T-cell (primary cell): Measurements from ENCODE around the gene ADAM22. TPM values are rescaled to one million over a fixed set of nuclear protein-coding genes. Genes with fewer than 3 reads are reported as not detected.
"Not testable (repeated sequence)": the region's sequence is repeated elsewhere in the genome, so short reads cannot be mapped to it uniquely, and the experiment has no call there.

Source experiments
- ATAC-seq, 4 experiments: fragments of 200-7000 bp in 3 of 4; fragments of 150-1000 bp in 1 of 4; cut with Tn5 transposase; replicated peaks in 1 of 4; 1 replicate in 3 of 4; 2 replicates in 1 of 4; pipeline ENCODE4 v1.10.0; 2021; ENCODE audit warnings: moderate library complexity in 3 of 4, mild to moderate bottlenecking in 2 of 4, moderate number of reproducible peaks in 1 of 4
- CTCF ChIA-PET, 2 donors: fragments of 300-600 bp; sonication (Branson Sonifier 250); formaldehyde crosslinking; loops; one replicate each; lab custom pipeline; 2022; ENCODE audit warnings: antibody characterized with exemption in 2 of 2; lab: Charles Lee
- POLR2A ChIA-PET, 2 donors: fragments of 300-600 bp; sonication (Branson Sonifier 250); formaldehyde crosslinking; loops; one replicate each; lab custom pipeline; 2022; ENCODE audit warnings: antibody characterized with exemption in 2 of 2; lab: Charles Lee
- DNase-seq, 35 experiments: peaks; one replicate each; pipeline versions ENCODE4 v3.0.0 to v3.0.0-alpha.2; 2013 to 2023
- H3K27ac ChIP-seq: one replicate; pipeline ENCODE4 v1.5.1; 2013; ENCODE audit warnings: low read length
- H3K27me3 ChIP-seq, 2 experiments: replicated peaks in 1 of 2; 1 replicate in 1 of 2; 2 replicates in 1 of 2; pipeline versions ENCODE4 v1.6.1 to v1.7.0; 2013; ENCODE audit warnings: low read length in 1 of 2, mixed read lengths in 1 of 2; ENCODE audit not compliant: control insufficient read depth in 2 of 2, insufficient read depth in 2 of 2; ENCODE audit errors: extremely low read depth in 1 of 2
- H3K36me3 ChIP-seq, 2 donors: 1 replicate in 1 of 2; 2 replicates in 1 of 2; pipeline versions ENCODE4 v1.6.1 to v1.7.0; 2013; ENCODE audit warnings: low read length in 1 of 2; ENCODE audit not compliant: control insufficient read depth in 2 of 2, insufficient read depth in 1 of 2; ENCODE audit errors: extremely low read depth in 1 of 2
- H3K4me1 ChIP-seq, 2 experiments: 1 replicate in 1 of 2; 2 replicates in 1 of 2; pipeline versions ENCODE4 v1.6.1 to v1.7.0; 2013; ENCODE audit warnings: low read length in 2 of 2, mixed read lengths in 1 of 2; ENCODE audit not compliant: insufficient read depth in 2 of 2, control insufficient read depth in 1 of 2; ENCODE audit errors: extremely low read depth in 1 of 2
- H3K4me3 ChIP-seq, 2 donors: 1 replicate in 1 of 2; 2 replicates in 1 of 2; pipeline versions ENCODE4 v1.5.1 to v1.7.0; 2013; ENCODE audit warnings: mild to moderate bottlenecking in 2 of 2, low read length in 1 of 2, moderate library complexity in 1 of 2; ENCODE audit not compliant: control insufficient read depth in 1 of 2; ENCODE audit errors: extremely low read depth in 1 of 2
- H3K9me3 ChIP-seq: 2 replicates; pipeline ENCODE4 v1.7.0; 2013
- H3K27ac Mint-ChIP-seq, 2 donors: one replicate each; pipeline ENCODE4 v1.8.0; 2020 to 2021; ENCODE audit warnings: mild to moderate bottlenecking in 2 of 2, mixed read lengths in 2 of 2
- H3K27me3 Mint-ChIP-seq, 2 donors: one replicate each; pipeline ENCODE4 v1.8.0; 2021 to 2022; ENCODE audit warnings: mixed read lengths in 2 of 2
- H3K36me3 Mint-ChIP-seq: one replicate; pipeline ENCODE4 v1.8.0; 2021; ENCODE audit warnings: mixed read lengths
- H3K4me1 Mint-ChIP-seq, 3 donors: one replicate each; pipeline ENCODE4 v1.8.0; 2020 to 2022; ENCODE audit warnings: mixed read lengths in 3 of 3, mild to moderate bottlenecking in 1 of 3
- H3K4me3 Mint-ChIP-seq, 3 donors: one replicate each; pipeline ENCODE4 v1.8.0; 2020 to 2022; ENCODE audit warnings: mild to moderate bottlenecking in 3 of 3, mixed read lengths in 3 of 3, moderate library complexity in 3 of 3
- H3K9me3 Mint-ChIP-seq, 3 donors: one replicate each; pipeline ENCODE4 v1.8.0; 2020 to 2022; ENCODE audit warnings: mixed read lengths in 3 of 3
- WGBS: methylation state at CpG from one replicate; pipeline ENCODE4 v1.1.5; 2013; ENCODE audit warnings: missing lambda C conversion rate; ENCODE audit not compliant: insufficient coverage; 5-methylcytosine and 5-hydroxymethylcytosine counted together
- total RNA-seq, 35 experiments: library from RNA in 6 of 35; stranded (reverse) in 6 of 35; fragments of 120-200 nt in 1 of 35; gene quantifications; one replicate each; pipeline versions ENCODE4 v1.2.1 to v1.2.4 and lab custom pipeline; 2013 to 2026

ADAM22 gene
- total RNA-seq, 5 donors from 2014 or later (not counting 1 experiment from before 2014, with no cell fraction given) = 2.9 to 5.6 (median 4.3) TPM

DNA sequence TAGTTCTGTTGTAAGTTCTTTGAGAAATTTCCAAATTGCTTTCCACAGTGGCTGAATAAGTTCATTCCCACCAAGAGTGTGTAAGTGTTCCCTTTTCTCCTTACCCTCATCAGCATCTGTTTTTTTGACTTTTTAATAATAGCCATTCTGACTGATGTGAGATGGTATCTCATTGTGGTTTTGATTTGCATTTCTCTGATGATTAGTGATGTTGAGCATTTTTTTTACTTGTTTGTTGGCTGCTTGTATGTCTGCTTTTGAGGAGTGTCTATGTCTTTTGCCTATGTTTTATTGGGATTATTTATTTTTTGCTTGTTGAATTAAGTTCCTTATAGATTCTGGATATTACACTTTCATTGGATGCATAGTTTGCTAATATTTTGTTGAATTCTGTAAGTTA lies 11.9 kb downstream of the ADAM22 start:
- H3K9me3 Mint-ChIP-seq, H3K27ac ChIP-seq, H3K4me1 Mint-ChIP-seq, POLR2A ChIA-PET, H3K36me3 ChIP-seq, H3K9me3 ChIP-seq, H3K36me3 Mint-ChIP-seq, DNase-seq, CTCF ChIA-PET, H3K4me3 ChIP-seq, ATAC-seq, H3K4me3 Mint-ChIP-seq, H3K27ac Mint-ChIP-seq, H3K4me1 ChIP-seq, H3K27me3 ChIP-seq, H3K27me3 Mint-ChIP-seq: not testable (repeated sequence)

DNA sequence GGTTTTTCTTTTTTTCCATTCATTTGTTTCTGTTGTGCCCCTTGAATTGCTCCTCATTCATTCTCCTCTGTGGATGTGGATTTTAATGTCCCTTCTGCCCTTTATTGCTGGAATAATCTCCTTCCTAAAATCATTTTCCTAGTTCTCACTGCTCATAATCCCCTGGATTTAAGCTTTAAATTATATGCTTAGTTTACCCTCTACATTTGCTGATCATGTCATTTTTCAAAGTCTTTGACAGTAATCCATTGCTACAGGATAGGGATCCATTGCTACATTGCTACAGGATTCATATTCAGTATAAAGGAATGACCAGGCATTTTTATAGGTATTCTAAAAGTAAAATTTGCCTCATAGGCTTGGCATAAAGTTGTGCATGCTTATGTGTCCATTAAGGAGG lies 14.3 kb downstream of the ADAM22 start:
- Histone ChIP-seq H3K4me3 (no peak overlapping the region), H3K4me1 (no peaks in the 10 kb centered on the region), H3K27ac (no peak overlapping the region), H3K36me3 (no peaks in the 10 kb centered on the region), H3K9me3 (no peaks in the 10 kb centered on the region), H3K27me3 (no peaks in the 10 kb centered on the region)
- ATAC-seq (no peak), DNase-seq (no peak)
- CTCF ChIA-PET = no interaction called here
- no peaks in the 10 kb centered on the region for H3K9me3 Mint-ChIP-seq
- POLR2A ChIA-PET = no interaction called here
- peaks cover 0 to 3% (median 0%) of the 10 kb centered on the region in 3 donors for H3K4me1 Mint-ChIP-seq
- H3K36me3 Mint-ChIP-seq = no peaks in the 10 kb centered on the region
- H3K4me3 Mint-ChIP-seq = no peak overlapping the region
- no peak overlapping the region for H3K27ac Mint-ChIP-seq
- H3K27me3 Mint-ChIP-seq = no peaks in the 10 kb centered on the region

DNA sequence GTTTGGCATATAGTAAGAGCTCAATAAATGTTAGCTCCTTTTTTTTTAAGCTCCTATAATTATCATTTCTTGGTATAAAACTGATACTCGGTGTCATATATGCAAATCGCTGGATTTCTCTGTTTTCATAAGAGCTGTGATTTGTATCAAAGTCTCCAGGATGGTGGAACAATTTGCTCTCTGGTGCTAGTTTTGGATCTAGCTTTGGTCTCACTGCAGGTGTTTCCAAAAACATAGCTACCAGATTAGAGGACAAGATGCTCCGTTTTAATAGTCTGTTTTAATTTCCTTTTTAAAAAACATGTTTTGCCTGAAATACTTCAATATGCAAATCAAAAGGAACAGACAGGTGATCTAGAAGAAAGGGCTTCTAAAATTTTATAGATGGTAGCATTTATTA lies 25.3 kb downstream of the ADAM22 start:
- Mint-ChIP-seq H3K27ac (no peak overlapping the region), H3K36me3 (no peaks in the 10 kb centered on the region), H3K4me1 (no peaks in the 10 kb centered on the region), H3K27me3 (peaks cover 0 to 4% of the 10 kb centered on the region in 2 donors), H3K9me3 (no peaks in the 10 kb centered on the region), H3K4me3 (no peak overlapping the region)
- Histone ChIP-seq H3K9me3 (no peaks in the 10 kb centered on the region), H3K4me1 (no peaks in the 10 kb centered on the region), H3K36me3 (no peaks in the 10 kb centered on the region), H3K4me3 (no peak overlapping the region), H3K27me3 (no peaks in the 10 kb centered on the region), H3K27ac (no peak overlapping the region)
- DNase-seq (no peak), ATAC-seq (no peak)
- ChIA-PET CTCF (no interaction called here), POLR2A (no interaction called here)
- WGBS = no CpG with 5 or more reads among the region's 3 CpGs

DNA sequence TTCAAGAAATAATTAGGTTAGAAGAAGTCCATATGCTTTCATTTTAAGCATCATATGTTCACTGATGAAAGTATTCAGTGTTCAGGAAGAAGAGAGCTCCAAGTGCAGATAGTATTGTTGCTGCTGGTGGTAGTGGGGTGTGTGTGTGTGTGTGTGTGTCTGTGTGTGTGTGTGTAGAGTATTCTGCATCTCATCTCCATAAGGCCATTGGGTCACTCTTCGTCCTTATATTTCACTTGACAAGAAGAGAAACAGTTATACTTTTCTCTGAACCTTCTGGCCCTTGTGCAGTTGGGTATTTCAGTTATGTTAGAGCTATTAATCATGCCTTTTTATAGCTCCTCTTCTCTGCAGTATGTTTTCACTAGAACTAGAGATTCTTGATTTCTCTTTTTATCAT lies 26.2 kb downstream of the ADAM22 start:
- ATAC-seq = no peak

DNA sequence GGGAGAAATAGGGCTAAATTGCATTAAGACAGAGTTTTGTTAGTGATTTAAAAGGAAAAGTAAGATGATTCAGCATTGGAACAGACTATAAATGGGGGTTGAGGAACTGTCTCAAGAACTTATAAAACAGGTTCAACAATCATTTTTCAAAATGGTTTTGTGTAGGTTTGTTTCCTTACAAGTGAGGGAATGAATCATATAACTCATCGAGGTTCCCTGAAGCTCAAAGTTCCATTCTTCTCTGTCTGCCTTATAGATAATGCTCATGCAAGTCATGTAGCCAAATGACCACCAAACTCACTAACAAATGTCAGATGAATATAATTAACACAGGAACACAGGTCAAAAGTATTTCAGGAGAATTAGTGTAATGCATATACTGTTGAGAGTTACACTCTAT lies 27.7 kb downstream of the ADAM22 start:
- no peak overlapping the region for H3K27ac Mint-ChIP-seq
- no peak for DNase-seq
- POLR2A ChIA-PET = interaction anchor here in 1 of 2 donors (0.6 kb wide), 1 partner anchor 303 kb away, joined by 3 read pairs; no protein-coding TSS in a partner anchor
- peaks cover 7% of the 10 kb centered on the region for H3K36me3 Mint-ChIP-seq
- no peak overlapping the region for H3K4me3 Mint-ChIP-seq
- H3K27ac ChIP-seq = no peak overlapping the region
- H3K4me1 Mint-ChIP-seq = no peaks in the 10 kb centered on the region
- no peak overlapping the region for H3K4me3 ChIP-seq
- H3K9me3 Mint-ChIP-seq = no peaks in the 10 kb centered on the region
- no peaks in the 10 kb centered on the region for H3K9me3 ChIP-seq
- no peak for ATAC-seq
- no peaks in the 10 kb centered on the region for H3K27me3 ChIP-seq
- no peaks in the 10 kb centered on the region for H3K4me1 ChIP-seq
- peaks cover 0 to 4% of the 10 kb centered on the region in 2 donors for H3K27me3 Mint-ChIP-seq
- no CpG with 5 or more reads among the region's 1 CpG for WGBS
- CTCF ChIA-PET = no interaction called here
- H3K36me3 ChIP-seq = no peaks in the 10 kb centered on the region

More for the DNA sequence above, 26.2 kb downstream of the ADAM22 start:
- Mint-ChIP-seq H3K27ac (no peak overlapping the region), H3K27me3 (peaks cover 0 to 4% of the 10 kb centered on the region in 2 donors), H3K4me1 (no peaks in the 10 kb centered on the region), H3K4me3 (no peak overlapping the region), H3K9me3 (no peaks in the 10 kb centered on the region), H3K36me3 (no peaks in the 10 kb centered on the region)
- H3K4me1 ChIP-seq = no peaks in the 10 kb centered on the region
- CTCF ChIA-PET = no interaction called here
- DNase-seq = no peak
- H3K27ac ChIP-seq = no peak overlapping the region
- no peaks in the 10 kb centered on the region for H3K27me3 ChIP-seq
- no CpG with 5 or more reads among the region's 1 CpG for WGBS
- POLR2A ChIA-PET = no interaction called here
- H3K9me3 ChIP-seq = no peaks in the 10 kb centered on the region
- no peak overlapping the region for H3K4me3 ChIP-seq
- H3K36me3 ChIP-seq = no peaks in the 10 kb centered on the region

DNA sequence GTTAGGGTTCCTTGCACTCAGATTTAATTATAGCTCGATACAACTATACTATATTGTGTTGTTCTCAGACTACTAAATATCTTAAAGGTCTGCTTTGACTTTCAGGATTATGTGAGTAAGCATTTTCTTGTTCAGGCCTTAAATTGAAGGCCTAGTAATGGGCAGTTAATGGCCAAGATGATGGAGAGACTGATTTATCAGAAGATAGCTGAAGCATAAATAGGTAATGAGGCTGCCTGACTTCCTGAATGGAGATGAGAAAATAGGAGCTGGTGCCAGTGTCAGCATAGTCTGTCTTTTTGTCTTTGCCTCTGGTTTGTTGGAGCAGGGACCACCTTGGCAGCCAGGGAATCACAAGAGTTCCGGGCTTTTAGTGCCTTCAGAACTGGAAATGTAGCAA lies 32.2 kb downstream of the ADAM22 start:
- Mint-ChIP-seq H3K4me1 (no peaks in the 10 kb centered on the region), H3K27ac (no peak overlapping the region), H3K4me3 (no peak overlapping the region), H3K27me3 (no peaks in the 10 kb centered on the region), H3K36me3 (peaks cover 7% of the 10 kb centered on the region), H3K9me3 (no peaks in the 10 kb centered on the region)
- WGBS = 100% methylated on average over 1 of the region's 2 CpGs
- H3K4me3 ChIP-seq = no peak overlapping the region
- ATAC-seq = no peak
- no peaks in the 10 kb centered on the region for H3K4me1 ChIP-seq
- CTCF ChIA-PET = no interaction called here
- H3K9me3 ChIP-seq = no peaks in the 10 kb centered on the region
- POLR2A ChIA-PET = no interaction called here
- no peaks in the 10 kb centered on the region for H3K36me3 ChIP-seq
- no peak for DNase-seq
- H3K27me3 ChIP-seq = no peaks in the 10 kb centered on the region
- H3K27ac ChIP-seq = no peak overlapping the region

DNA sequence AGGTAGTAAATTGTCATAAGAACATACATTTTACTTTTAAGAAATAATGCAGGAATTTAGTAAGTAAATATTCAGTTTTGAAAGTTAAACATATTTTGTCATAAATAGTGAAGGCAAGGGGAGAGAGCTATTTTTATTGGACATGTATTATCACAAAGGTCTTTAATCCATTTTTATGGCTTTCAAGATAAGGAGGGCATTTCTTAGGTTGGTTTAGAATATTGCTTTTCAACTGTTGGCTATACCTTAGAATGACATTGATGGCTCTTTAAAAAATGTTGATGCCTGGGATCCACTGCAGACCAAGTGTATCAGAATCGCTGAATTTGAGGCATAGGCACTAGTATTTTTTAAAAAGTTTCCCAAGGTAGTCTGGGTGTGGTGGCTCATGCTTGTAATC lies 34.0 kb downstream of the ADAM22 start:
- H3K9me3 ChIP-seq = no peaks in the 10 kb centered on the region
- Mint-ChIP-seq H3K27ac (no peak overlapping the region), H3K4me1 (no peaks in the 10 kb centered on the region), H3K4me3 (no peak overlapping the region), H3K9me3 (peaks cover 0 to 4% (median 0%) of the 10 kb centered on the region in 3 donors), H3K27me3 (no peaks in the 10 kb centered on the region), H3K36me3 (peaks cover 13% of the 10 kb centered on the region)
- ChIA-PET CTCF (interaction anchor here in 1 of 2 donors (0.6 kb wide), 1 partner anchor 41 kb away, joined by 3 read pairs; no protein-coding TSS in a partner anchor), POLR2A (interaction anchor here (0.6 to 0.9 kb wide), 2 partner anchors 37 to 1646 kb away, joined by 6 to 7 read pairs; no protein-coding TSS in a partner anchor)
- no peaks in the 10 kb centered on the region for H3K36me3 ChIP-seq
- no peak for ATAC-seq
- no peaks in the 10 kb centered on the region for H3K27me3 ChIP-seq
- H3K4me3 ChIP-seq = no peak overlapping the region
- no peak for DNase-seq
- no peaks in the 10 kb centered on the region for H3K4me1 ChIP-seq
- 100% methylated on average over 1 of the region's 1 CpG for WGBS
- no peak overlapping the region for H3K27ac ChIP-seq
